Uterus (tissue), 4 donors: Measurements from ENCODE around the gene SYCP2. TPM values are rescaled to one million over a fixed set of nuclear protein-coding genes. Genes with fewer than 3 reads are reported as not detected.

ENCODE experiments used
- DNase-seq, 2 donors: peaks; one replicate each; pipeline ENCODE4 v3.0.0-alpha.2; 2019 to 2020
- H3K27ac ChIP-seq, 2 donors: fragments of 200-600 bp; sonication (generic); 1 replicate in 1 of 2; 2 replicates in 1 of 2; pipeline ENCODE4 v1.5.1; 2016 to 2018
- H3K27me3 ChIP-seq, 2 donors: fragments of 200-600 bp; sonication (generic); one replicate each; pipeline ENCODE4 v1.5.1; 2018 to 2019; ENCODE audit warnings: control low read depth in 1 of 2
- H3K36me3 ChIP-seq, 2 donors: fragments of 200-600 bp; sonication (generic); one replicate each; pipeline ENCODE4 v1.5.1; 2019; ENCODE audit warnings: control low read depth in 1 of 2
- H3K4me1 ChIP-seq, 2 donors: fragments of 200-600 bp; sonication (generic); one replicate each; pipeline ENCODE4 v1.5.1; 2018 to 2019; ENCODE audit warnings: control low read depth in 1 of 2
- H3K4me3 ChIP-seq, 2 donors: fragments of 200-600 bp; sonication (generic); 1 replicate in 1 of 2; 2 replicates in 1 of 2; pipeline ENCODE4 v1.5.1; 2018 to 2019; ENCODE audit warnings: mild to moderate bottlenecking in 1 of 2
- H3K9me3 ChIP-seq, 2 donors: fragments of 200-600 bp; sonication (generic); one replicate each; pipeline ENCODE4 v1.5.1; 2019; ENCODE audit warnings: control low read depth in 1 of 2
- POLR2A ChIP-seq, 2 donors: fragments of 450-650 bp; IDR thresholded peaks; one replicate each; pipeline ENCODE4 v1.6.1; 2016; ENCODE audit warnings: antibody characterized with exemption in 2 of 2, mild to moderate bottlenecking in 1 of 2, moderate library complexity in 1 of 2
- intact Hi-C: fragments of 100-400 bp; cut with DNase I; formaldehyde crosslinking; loops from one replicate; pipeline ENCODE4 v1.15.1; 2023; ENCODE audit warnings: low total_unique reads
- total RNA-seq, 4 donors: library from RNA; depleted of rRNA in 3 of 4; stranded (reverse); fragments of >200 nt in 3 of 4; gene quantifications; one replicate each; pipeline versions ENCODE4 v1.1.0 to v1.2.4, GENCODE V29; 2014 to 2023
- TF ChIP-seq, protein P1 (sequence below), 4 experiments: fragments of 200-600 bp in 2 of 4; fragments of 450-650 bp in 2 of 4; sonication (generic) in 2 of 4; IDR thresholded peaks; one replicate each; pipeline ENCODE4 v1.5.1; 2016 to 2019; ENCODE audit warnings: antibody characterized with exemption in 4 of 4, mild to moderate bottlenecking in 2 of 4, moderate library complexity in 1 of 4
- donor health status: DM: yes; HTN: yes; CAD: no.

Gene SYCP2
- total RNA-seq, 4 donors from 2014 or later: 1.2 to 22.5 (median 6.6) TPM

DNA sequence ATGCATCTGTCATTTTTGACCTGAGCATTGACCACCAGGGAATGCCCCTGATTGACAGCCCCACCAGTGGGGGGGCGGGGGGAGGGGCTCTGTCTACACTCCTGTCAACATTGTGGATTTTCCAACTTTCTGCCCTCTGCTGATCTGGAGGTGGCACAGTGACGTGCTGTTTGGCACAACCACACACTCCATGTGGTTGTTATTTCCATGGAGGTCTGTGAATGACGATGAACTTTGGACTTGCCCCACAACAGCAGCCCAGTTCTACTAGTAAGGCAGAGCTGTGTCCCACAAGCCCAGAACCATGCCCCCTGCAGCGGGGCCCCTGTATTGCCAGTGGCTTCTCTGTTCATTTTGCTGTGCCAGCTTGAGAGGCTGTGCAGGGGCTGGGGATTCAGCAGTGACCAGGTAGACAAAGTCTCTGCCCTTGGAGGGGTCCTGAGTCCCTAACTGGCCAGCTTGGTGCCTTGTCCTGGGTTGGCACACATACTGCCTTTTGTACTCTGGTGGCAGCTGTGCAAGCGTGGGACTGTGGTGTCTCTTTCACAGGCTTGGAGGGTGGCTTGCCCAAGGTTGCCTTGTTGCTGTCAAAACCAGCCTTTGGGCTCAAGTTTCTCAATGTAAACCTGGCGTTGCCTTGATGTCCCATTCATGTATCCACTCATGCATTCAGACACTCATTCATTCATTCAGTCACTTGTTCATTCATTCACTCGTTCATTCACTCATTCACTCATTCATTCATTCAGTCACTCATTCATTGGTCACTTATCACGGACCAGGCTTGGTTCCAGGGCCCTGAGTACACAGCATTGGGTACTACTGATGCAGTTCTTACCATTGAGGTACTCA lies 108.5 kb downstream of the SYCP2 start:
- intact Hi-C loops: no loop called here
- no peaks in the 10 kb centered on the region for H3K27me3 ChIP-seq
- H3K27ac ChIP-seq: no peak overlapping the region
- H3K36me3 ChIP-seq: no peaks in the 10 kb centered on the region
- no peak overlapping the region for H3K4me3 ChIP-seq
- H3K4me1 ChIP-seq: peaks cover 0 to 15% of the 10 kb centered on the region in 2 donors
- DNase-seq: no peak
- no peaks in the 10 kb centered on the region for H3K9me3 ChIP-seq
- TF ChIP-seq, protein P1, sequence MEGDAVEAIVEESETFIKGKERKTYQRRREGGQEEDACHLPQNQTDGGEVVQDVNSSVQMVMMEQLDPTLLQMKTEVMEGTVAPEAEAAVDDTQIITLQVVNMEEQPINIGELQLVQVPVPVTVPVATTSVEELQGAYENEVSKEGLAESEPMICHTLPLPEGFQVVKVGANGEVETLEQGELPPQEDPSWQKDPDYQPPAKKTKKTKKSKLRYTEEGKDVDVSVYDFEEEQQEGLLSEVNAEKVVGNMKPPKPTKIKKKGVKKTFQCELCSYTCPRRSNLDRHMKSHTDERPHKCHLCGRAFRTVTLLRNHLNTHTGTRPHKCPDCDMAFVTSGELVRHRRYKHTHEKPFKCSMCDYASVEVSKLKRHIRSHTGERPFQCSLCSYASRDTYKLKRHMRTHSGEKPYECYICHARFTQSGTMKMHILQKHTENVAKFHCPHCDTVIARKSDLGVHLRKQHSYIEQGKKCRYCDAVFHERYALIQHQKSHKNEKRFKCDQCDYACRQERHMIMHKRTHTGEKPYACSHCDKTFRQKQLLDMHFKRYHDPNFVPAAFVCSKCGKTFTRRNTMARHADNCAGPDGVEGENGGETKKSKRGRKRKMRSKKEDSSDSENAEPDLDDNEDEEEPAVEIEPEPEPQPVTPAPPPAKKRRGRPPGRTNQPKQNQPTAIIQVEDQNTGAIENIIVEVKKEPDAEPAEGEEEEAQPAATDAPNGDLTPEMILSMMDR (IDR thresholded peaks at IDR 0.05): no peak
- TF ChIP-seq POLR2A (IDR thresholded peaks at IDR 0.05): no peak

DNA sequence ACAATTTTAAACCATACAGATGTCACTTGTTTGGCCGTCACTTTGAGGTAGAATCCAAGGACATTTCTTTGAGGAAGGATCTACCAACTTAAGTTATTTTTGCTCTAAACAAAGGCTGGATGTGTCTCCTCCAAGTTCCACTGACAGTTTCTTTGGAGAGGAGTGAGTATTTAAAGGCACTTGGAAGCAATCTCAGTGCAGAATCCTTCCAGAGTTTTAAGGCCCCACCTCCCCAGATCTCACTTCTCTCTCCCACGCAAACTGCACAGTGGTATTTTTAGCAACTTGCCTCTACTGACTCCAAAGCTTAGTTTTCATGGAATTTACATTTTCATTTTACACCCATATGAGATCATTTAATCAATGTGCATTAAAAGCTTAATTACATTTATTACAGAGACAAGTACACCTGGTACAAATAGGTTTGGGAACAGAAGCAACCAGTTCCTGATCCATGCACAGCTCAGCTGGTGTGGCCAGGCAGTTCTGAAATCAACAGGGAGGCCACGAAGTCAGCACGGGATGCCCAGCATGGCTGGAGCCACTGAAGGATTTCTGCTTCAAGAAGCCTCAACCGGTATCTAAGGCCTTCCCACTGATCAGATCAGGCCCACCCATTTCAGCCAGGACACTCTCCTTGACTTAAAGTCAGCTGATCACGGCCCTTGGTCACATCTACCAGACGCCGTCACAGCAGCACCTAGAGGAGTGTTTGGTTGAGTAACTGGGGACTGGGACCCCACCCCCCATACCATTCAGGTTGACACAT lies 109.8 kb downstream of the SYCP2 start:
- Histone ChIP-seq H3K9me3 (no peaks in the 10 kb centered on the region), H3K4me3 (no peak overlapping the region), H3K4me1 (peaks cover 0 to 15% of the 10 kb centered on the region in 2 donors), H3K27ac (peak overlapping the region in 1 of 2 donors; percentile 54), H3K36me3 (no peaks in the 10 kb centered on the region), H3K27me3 (no peaks in the 10 kb centered on the region)
- intact Hi-C loops: no loop called here
- DNase-seq: no peak
- TF ChIP-seq, protein P1 (IDR thresholded peaks at IDR 0.05): no peak
- no peak for TF ChIP-seq POLR2A (IDR thresholded peaks at IDR 0.05)

DNA sequence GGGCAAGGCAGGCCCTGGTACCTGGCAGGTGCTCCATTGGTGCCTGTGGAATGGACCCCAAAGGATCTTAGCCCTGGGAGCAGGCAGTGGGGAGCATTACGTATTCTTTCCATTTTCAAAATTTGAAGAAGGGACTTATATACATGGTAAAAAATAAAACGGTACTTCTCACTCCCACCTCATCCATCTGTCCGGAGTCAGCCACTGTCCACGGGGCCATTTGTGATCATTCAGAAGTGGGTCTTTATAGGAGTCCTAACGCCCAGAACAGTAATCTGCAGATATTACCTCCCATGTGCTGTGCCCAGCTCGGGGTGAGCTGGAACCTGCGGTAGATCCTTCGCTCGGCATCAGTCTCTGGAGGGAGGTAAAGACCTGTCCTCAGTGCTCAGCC lies 110.4 kb downstream of the SYCP2 start:
- no peak overlapping the region for H3K4me3 ChIP-seq
- H3K36me3 ChIP-seq: no peaks in the 10 kb centered on the region
- H3K9me3 ChIP-seq: no peaks in the 10 kb centered on the region
- H3K27ac ChIP-seq: peak overlapping the region in 1 of 2 donors; percentile 54
- no peak for TF ChIP-seq POLR2A (IDR thresholded peaks at IDR 0.05)
- TF ChIP-seq, protein P1 (IDR thresholded peaks at IDR 0.05): no peak
- no peak for DNase-seq
- intact Hi-C loops: no loop called here
- peaks cover 0 to 15% of the 10 kb centered on the region in 2 donors for H3K4me1 ChIP-seq
- H3K27me3 ChIP-seq: no peaks in the 10 kb centered on the region

DNA sequence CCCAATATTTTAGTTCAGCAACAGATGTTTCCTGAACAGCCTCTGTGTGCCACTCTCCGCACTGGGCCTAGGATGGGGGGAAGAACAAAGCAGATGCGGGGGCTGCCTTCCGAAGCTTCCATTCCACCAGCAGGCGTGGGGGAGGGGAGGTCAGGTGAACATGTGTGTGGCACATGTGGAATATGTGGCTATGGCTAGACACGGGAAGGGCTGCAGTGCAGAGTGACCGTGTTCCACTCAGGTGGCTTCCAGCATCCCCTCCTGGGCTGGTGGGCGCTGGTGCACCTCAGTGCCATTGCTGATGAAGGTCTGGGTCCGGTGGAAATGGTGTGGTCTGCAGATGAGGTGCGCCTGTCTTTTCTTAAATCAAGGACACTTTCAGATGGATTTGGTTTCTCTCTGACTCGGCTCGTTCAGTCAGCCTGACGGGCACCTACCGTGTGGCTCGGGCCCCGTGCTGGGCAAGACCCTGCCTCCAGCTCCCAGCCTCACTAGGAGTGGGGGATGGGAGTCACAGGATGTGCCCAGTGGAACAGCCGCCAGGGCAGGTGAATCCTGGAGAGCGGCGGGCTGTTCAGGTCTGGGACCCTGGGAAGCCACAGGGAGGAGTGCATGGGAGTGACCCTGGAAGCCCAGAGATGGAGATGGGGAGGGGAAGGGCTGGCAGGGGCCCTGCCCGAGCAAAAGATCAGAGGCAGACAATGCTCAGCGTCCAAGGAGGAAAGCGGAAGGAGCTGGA lies 111.0 kb downstream of the SYCP2 start:
- no peaks in the 10 kb centered on the region for H3K9me3 ChIP-seq
- intact Hi-C loops: no loop called here
- H3K27ac ChIP-seq: peak overlapping the region in 1 of 2 donors; percentile 54
- TF ChIP-seq, protein P1 (IDR thresholded peaks at IDR 0.05): no peak
- no peak for TF ChIP-seq POLR2A (IDR thresholded peaks at IDR 0.05)
- no peak overlapping the region for H3K4me3 ChIP-seq
- no peak for DNase-seq
- peaks cover 0 to 15% of the 10 kb centered on the region in 2 donors for H3K4me1 ChIP-seq
- H3K27me3 ChIP-seq: no peaks in the 10 kb centered on the region
- H3K36me3 ChIP-seq: no peaks in the 10 kb centered on the region
